K562 (cell line): ENCODE results near the gene IL1RAPL2. TPM values are rescaled to one million over a fixed set of nuclear protein-coding genes. Genes with fewer than 3 reads are reported as not detected.

Experiments
- ATAC-seq: fragments of 200-7000 bp; cut with Tn5 transposase; 3 replicates; pipeline ENCODE4 v1.9.1; 2020; ENCODE audit warnings: moderate library complexity
- BruUV-seq: library from RNA; stranded (reverse); fragments of 400-500 nt; replicated peaks from 2 replicates; lab custom pipeline; 2021; lab: Mats Ljungman, UMichigan
- CTCF ChIA-PET: fragments of 300-600 bp; formaldehyde crosslinking; extraction: SDS; loops from one replicate; lab custom pipeline; 2021; ENCODE audit warnings: low intra/inter-chr PET ratio; lab: Yijun Ruan, JAX
- POLR2A ChIA-PET: fragments of 300-600, 350-650 bp; sonication (Branson Sonifier 250); formaldehyde crosslinking; extraction: SDS; loops from one replicate; lab custom pipeline; 2021; ENCODE audit warnings: antibody characterized with exemption, inconsistent platforms; lab: Yijun Ruan, JAX
- DNase-seq, 4 experiments: peaks; one replicate each; pipeline versions ENCODE4 v3.0.0 to v3.0.0-alpha.2; 2011 to 2018; ENCODE audit warnings: low spot score in 3 of 4, mixed read lengths in 3 of 4; ENCODE audit errors: extremely low read depth in 1 of 4
- FAIRE-seq: peaks from 2 replicates; lab custom pipeline; 2011; peaks lifted over from hg19 to GRCh38; lab: Jason Lieb, UNC
- H2AFZ ChIP-seq: 2 replicates; pipeline ENCODE4 v1.6.0; 2011; ENCODE audit warnings: low read depth, low read length, control low read depth, inconsistent platforms
- H3K27ac ChIP-seq: fragments of 200-600 bp; 3 replicates; pipeline ENCODE4 v1.8.0; 2011; ENCODE audit warnings: low read depth, mild to moderate bottlenecking, control low read depth, inconsistent platforms, low read length, moderate library complexity, mixed read lengths; ENCODE audit errors: extremely low read depth
- H3K27me3 ChIP-seq, 2 experiments: fragments of 300-600 bp in 1 of 2; 2 replicates in 1 of 2; 3 replicates in 1 of 2; pipeline versions ENCODE4 v1.6.0 to v1.8.0; 2011; ENCODE audit warnings: inconsistent platforms in 2 of 2, low read length in 2 of 2, mild to moderate bottlenecking in 1 of 2, mixed read lengths in 1 of 2, moderate library complexity in 1 of 2; ENCODE audit not compliant: control insufficient read depth in 2 of 2, insufficient read depth in 2 of 2
- H3K36me3 ChIP-seq: fragments of 300-600 bp; 3 replicates; pipeline ENCODE4 v1.8.0; 2011; ENCODE audit warnings: mild to moderate bottlenecking, low read length, inconsistent platforms; ENCODE audit not compliant: control insufficient read depth, insufficient read depth
- H3K4me1 ChIP-seq, 2 experiments: fragments of 200-600 bp in 1 of 2; replicated peaks in 1 of 2; 2 replicates in 1 of 2; 3 replicates in 1 of 2; pipeline versions ENCODE4 v1.5.1 to v1.8.0; 2011; ENCODE audit warnings: inconsistent platforms in 2 of 2, low read length in 2 of 2, mild to moderate bottlenecking in 1 of 2, mixed read lengths in 1 of 2, moderate library complexity in 1 of 2; ENCODE audit not compliant: control insufficient read depth in 2 of 2, insufficient read depth in 2 of 2
- H3K4me2 ChIP-seq: 2 replicates; pipeline ENCODE4 v1.6.1; 2011; ENCODE audit warnings: low read length, control low read depth, inconsistent platforms, mixed read lengths; ENCODE audit not compliant: insufficient read depth
- H3K4me3 ChIP-seq: fragments of 200-600 bp; sonication (generic), shearing (Covaris generic); 2 replicates; pipeline ENCODE4 v1.5.1; 2016; ENCODE audit warnings: control low read depth, inconsistent platforms
- H3K79me2 ChIP-seq: fragments of 200-600 bp; 3 replicates; pipeline ENCODE4 v1.8.0; 2011; ENCODE audit warnings: low read length, inconsistent platforms; ENCODE audit not compliant: control insufficient read depth, insufficient read depth
- H3K9ac ChIP-seq, 2 experiments: 2 replicates each; pipeline versions ENCODE4 v1.6.0 to v1.6.1; 2011; ENCODE audit warnings: low read depth in 2 of 2, low read length in 2 of 2, control low read depth in 1 of 2, inconsistent platforms in 1 of 2, mild to moderate bottlenecking in 1 of 2, mixed read lengths in 1 of 2; ENCODE audit not compliant: insufficient read depth in 1 of 2
- H3K9me1 ChIP-seq: one replicate; pipeline ENCODE4 v1.6.0; 2011; ENCODE audit warnings: inconsistent platforms, mild to moderate bottlenecking, low read length, moderate library complexity; ENCODE audit not compliant: control insufficient read depth, insufficient read depth
- H3K9me3 ChIP-seq: replicated peaks from 2 replicates; pipeline ENCODE4 v1.5.1; 2011; ENCODE audit warnings: low read depth, low read length, inconsistent platforms; ENCODE audit not compliant: control insufficient read depth, insufficient read depth
- H4K20me1 ChIP-seq: replicated peaks from 2 replicates; pipeline ENCODE4 v1.6.1; 2011; ENCODE audit warnings: low read length, inconsistent platforms, mixed read lengths; ENCODE audit not compliant: control insufficient read depth, insufficient read depth
- ELK3 ChIP-seq: fragments of 450-650 bp; formaldehyde crosslinking; IDR thresholded peaks from 2 replicates; pipeline ENCODE4 v1.4.0; 2020; ENCODE audit warnings: mild to moderate bottlenecking
- IFI16 ChIP-seq: fragments of 250-450 bp; sonication (Bioruptor Pico); IDR thresholded peaks from 2 replicates; pipeline ENCODE4 v2.1.2; 2022; ENCODE audit warnings: mild to moderate bottlenecking, inconsistent platforms
- MCM5 ChIP-seq: fragments of 450-650 bp; IDR thresholded peaks from 2 replicates; pipeline ENCODE4 v1.6.1; 2016; ENCODE audit warnings: low read depth
- SIN3B ChIP-seq: fragments of 450-650 bp; IDR thresholded peaks from 2 replicates; pipeline ENCODE4 v1.6.1; 2017; ENCODE audit warnings: low read depth, mild to moderate bottlenecking, moderate library complexity
- TBL1XR1 ChIP-seq, 2 experiments: IDR thresholded peaks; 2 replicates each; pipeline ENCODE4 v1.6.1; 2012; ENCODE audit warnings: improper control_type of control experiment in 2 of 2, low read length in 2 of 2, mild to moderate bottlenecking in 1 of 2
- ZKSCAN3 ChIP-seq: fragments of 250-450 bp; sonication (Bioruptor Pico); IDR thresholded peaks from 2 replicates; pipeline ENCODE4 v1.4.0; 2020
- ZNF239 ChIP-seq: fragments of 250-450 bp; sonication (Bioruptor Pico); IDR thresholded peaks from 2 replicates; pipeline ENCODE4 v1.4.0; 2020; ENCODE audit warnings: mild to moderate bottlenecking
- ZNF24 ChIP-seq: fragments of 450-650 bp; IDR thresholded peaks from 2 replicates; pipeline ENCODE4 v1.6.1; 2016
- WGBS: fragments of 100-300 bp; shearing (Covaris generic); methylation state at CpG from one replicate; pipeline ENCODE4 v1.1.6; 2016; ENCODE audit warnings: low coverage, mixed read lengths; ENCODE audit not compliant: insufficient coverage; ENCODE audit errors: missing lambda C conversion rate; 5-methylcytosine and 5-hydroxymethylcytosine counted together
- in situ Hi-C: fragments of 300-500 bp; cut with MboI; formaldehyde crosslinking; loops from 4 replicates; pipeline ENCODE4 v1.15.0; 2018; ENCODE audit warnings: inconsistent platforms, mixed read lengths
- intact Hi-C: fragments of 100-400 bp; cut with micrococcal nuclease; formaldehyde crosslinking; loops from 2 replicates; pipeline ENCODE4 v1.14.2; 2022
- polyA plus RNA-seq, 8 experiments: library from polyadenylated mRNA; depleted of rRNA in 4 of 8; stranded (reverse) in 5 of 8; unstranded in 3 of 8; fragments of >200 nt; fragmentation: Nextera tagmentation in 2 of 8; fragmentation: Illumina TruSeq in 1 of 8; extraction: Ambion mirVana in 2 of 8; extraction: Trizol in 1 of 8; gene quantifications; 2 replicates each; pipeline versions ENCODE4 v1.2.1 to v1.2.3, GENCODE V29; 2011 to 2014; ENCODE audit warnings: inconsistent platforms in 1 of 8, missing spikeins in 1 of 8
- total RNA-seq, 7 experiments: library from RNA; depleted of rRNA in 6 of 7; stranded (reverse); fragments of >200 nt in 6 of 7; fragmentation: Illumina TruSeq in 2 of 7; extraction: Trizol in 2 of 7; gene quantifications; 2 replicates each; pipeline versions ENCODE4 v1.2.1 to v1.2.3, GENCODE V29; 2011 to 2021; ENCODE audit warnings: low replicate concordance in 1 of 7

IL1RAPL2 gene
- total and polyA plus RNA-seq, 9 of the 15 experiments (the other 6 are each of a cell fraction or from before 2014, with no cell fraction given) = not detected

GRCh38 chrX:105375816-105376215 lies 809.8 kb downstream of the IL1RAPL2 start:
- intact Hi-C loops = no loop called here
- no peaks in the 10 kb centered on the region for H3K36me3 ChIP-seq
- H3K4me2 ChIP-seq = no peak overlapping the region
- POLR2A ChIA-PET = no interaction called here
- H3K27ac ChIP-seq = no peak overlapping the region
- H3K4me1 ChIP-seq = no peaks in the 10 kb centered on the region
- no TSS peak for BruUV-seq
- H4K20me1 ChIP-seq = no peaks in the 10 kb centered on the region
- no peaks in the 10 kb centered on the region for H3K9me1 ChIP-seq
- no peaks in the 10 kb centered on the region for H3K27me3 ChIP-seq
- no peak overlapping the region for H3K9ac ChIP-seq
- 9% methylated on average over 1 of the region's 2 CpGs for WGBS
- DNase-seq = no peak
- H3K9me3 ChIP-seq = no peaks in the 10 kb centered on the region
- no peak for ATAC-seq
- no peak for FAIRE-seq
- no peak for TF ChIP-seq ZNF24
- no peak for TF ChIP-seq ZNF239 (CRISPR knock-in tag)
- no peak for TF ChIP-seq SIN3B
- TF ChIP-seq TBL1XR1 (IDR thresholded peaks at IDR 0.05; ENCODE audit: low read length in 2 of 2) = no peak
- no peak for TF ChIP-seq ZKSCAN3 (CRISPR knock-in tag)
- no peaks in the 10 kb centered on the region for H3K79me2 ChIP-seq
- in situ Hi-C loops = no loop called here
- no peak overlapping the region for H2AFZ ChIP-seq
- CTCF ChIA-PET = no interaction called here
- H3K4me3 ChIP-seq = no peak overlapping the region

GRCh38 chrX:105424729-105425128 lies 858.7 kb downstream of the IL1RAPL2 start:
- ATAC-seq (no peak), DNase-seq (no peak), FAIRE-seq (no peak)
- H3K9me3 ChIP-seq = no peaks in the 10 kb centered on the region; the same call in 1 of the 2 replicates
- ChIA-PET POLR2A (no interaction called here), CTCF (no interaction called here)
- no peak overlapping the region for H3K4me2 ChIP-seq
- no peaks in the 10 kb centered on the region for H3K4me1 ChIP-seq
- H3K9ac ChIP-seq = no peak overlapping the region
- no peaks in the 10 kb centered on the region for H3K79me2 ChIP-seq
- H4K20me1 ChIP-seq = no peaks in the 10 kb centered on the region
- TF ChIP-seq IFI16 (CRISPR knock-in tag) = no peak
- TF ChIP-seq MCM5 = no peak
- TF ChIP-seq ELK3 (CRISPR knock-in tag) = no peak
- no TSS peak for BruUV-seq
- H3K4me3 ChIP-seq = no peak overlapping the region
- no peaks in the 10 kb centered on the region for H3K27me3 ChIP-seq
- H3K36me3 ChIP-seq = no peaks in the 10 kb centered on the region
- H3K9me1 ChIP-seq = no peaks in the 10 kb centered on the region
- no peak overlapping the region for H2AFZ ChIP-seq
- in situ Hi-C loops = no loop called here
- no peak overlapping the region for H3K27ac ChIP-seq
- intact Hi-C loops = no loop called here
- 0% methylated on average over 1 of the region's 1 CpG for WGBS
